ENCODE results near the gene MS4A8.
"Not testable (repeated sequence)": the region's sequence is repeated elsewhere in the genome, so short reads cannot be mapped to it uniquely, and the experiment has no call there.

Gene MS4A8

GRCh38 chr11:60725592-60725991, 26.2 kb downstream of the MS4A8 start:
- DNase-seq, result no peak

GRCh38 chr11:60731586-60731985, 32.2 kb downstream of the MS4A8 start:
- no peak for DNase-seq

GRCh38 chr11:60734279-60734678, 34.9 kb downstream of the MS4A8 start:
- no peak for DNase-seq

GRCh38 chr11:60739114-60739513, 39.7 kb downstream of the MS4A8 start:
- no peak for DNase-seq

GRCh38 chr11:60740573-60740972, 41.2 kb downstream of the MS4A8 start:
- DNase-seq, result no peak

- DNase-seq, result no peak
Observed at GRCh38 chr11:60741421-60741820, 42.0 kb downstream of the MS4A8 start.

- DNase-seq, result no peak
Observed at GRCh38 chr11:60743058-60743457, 43.6 kb downstream of the MS4A8 start.

- DNase-seq, result no peak
Observed at GRCh38 chr11:60744114-60744513, 44.7 kb downstream of the MS4A8 start.

GRCh38 chr11:60747359-60747873, 48.0 kb downstream of the MS4A8 start:
- DNase-seq, result no peak

GRCh38 chr11:60748225-60748624, 48.8 kb downstream of the MS4A8 start:
- no peak for DNase-seq

GRCh38 chr11:60748821-60749220, 49.4 kb downstream of the MS4A8 start:
- DNase-seq, result no peak

- no peak for DNase-seq
Observed at GRCh38 chr11:60750911-60751310, 51.5 kb downstream of the MS4A8 start.

GRCh38 chr11:60753309-60753708, 53.9 kb downstream of the MS4A8 start:
- DNase-seq, result no peak

- DNase-seq, result no peak
Observed at GRCh38 chr11:60754887-60755286, 55.5 kb downstream of the MS4A8 start.

- DNase-seq, result peak in 1 of 5 donors; percentile 9
Observed at GRCh38 chr11:60756307-60757032, 57.1 kb downstream of the MS4A8 start, which contains the start of gene MS4A15. TSS of gene MS4A15 (plus strand) at chr11:60756867. CDS start at chr11:60763734, 6,867 bp downstream.

- no peak for DNase-seq
Observed at GRCh38 chr11:60757231-60757800, 57.9 kb downstream of the MS4A8 start.

GRCh38 chr11:60758671-60759070, 59.3 kb downstream of the MS4A8 start:
- DNase-seq, result not testable (repeated sequence)

- DNase-seq, result not testable (repeated sequence)
Observed at GRCh38 chr11:60759438-60760225, 60.2 kb downstream of the MS4A8 start.

- DNase-seq, result no peak
Observed at GRCh38 chr11:60761436-60762190, 62.2 kb downstream of the MS4A8 start.

GRCh38 chr11:60762851-60763691, 63.7 kb downstream of the MS4A8 start:
- DNase-seq, result no peak

GRCh38 chr11:60763692-60764369, 64.4 kb downstream of the MS4A8 start:
- no peak for DNase-seq
